GM19463 (cell line): ENCODE measurements around the gene COQ5.

Experiments used
- ATAC-seq: cut with Tn5 transposase; IDR thresholded peaks from one replicate; pipeline ENCODE4 v1.9.1; 2021; ENCODE audit warnings: mild to moderate bottlenecking, moderate library complexity; ENCODE audit not compliant: unreplicated experiment

The COQ5 gene

DNA sequence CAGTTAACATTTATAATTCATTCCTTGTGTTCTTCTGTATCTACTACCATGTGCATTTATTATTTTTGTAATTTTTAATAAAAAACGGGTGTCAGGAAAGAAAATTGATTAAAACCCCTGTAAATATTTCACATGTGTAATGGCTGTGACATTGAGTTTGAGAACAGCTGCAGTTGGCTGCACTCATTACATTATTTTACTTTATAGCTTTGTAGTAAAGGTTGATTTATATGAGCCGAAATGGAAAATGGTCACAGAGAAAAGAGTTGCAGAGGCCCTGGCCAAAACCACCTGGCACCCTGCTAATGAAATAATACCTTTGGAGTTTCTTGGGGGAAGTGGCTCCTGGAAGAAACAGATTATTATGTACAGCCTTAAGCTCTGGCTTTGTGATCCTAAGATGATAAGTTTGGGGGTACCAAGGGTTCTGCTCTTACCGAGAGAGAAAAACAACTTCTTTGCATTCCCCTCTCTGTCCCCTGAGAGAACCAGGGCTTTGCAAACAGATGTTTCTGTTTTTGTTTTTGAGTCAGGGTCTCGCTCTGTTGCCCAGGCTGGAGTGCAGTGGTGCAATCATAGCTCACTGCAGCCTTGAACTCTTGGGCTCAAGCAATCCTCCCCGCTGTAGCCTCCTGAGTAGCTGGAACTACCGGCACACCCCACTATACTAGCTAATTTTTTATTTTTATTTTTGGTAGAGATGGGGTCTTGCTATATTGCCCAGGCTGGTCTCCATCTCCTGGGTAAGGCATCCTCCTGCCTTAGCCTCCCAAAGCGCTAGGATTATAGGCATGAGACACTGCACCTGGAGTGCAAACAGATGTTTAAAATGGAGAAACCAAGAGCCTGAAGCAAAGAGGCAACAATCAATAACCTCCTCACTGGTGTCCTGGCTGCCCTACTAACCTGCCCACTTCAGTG lies 42.7 kb downstream of the COQ5 start:
- ATAC-seq: no peak

DNA sequence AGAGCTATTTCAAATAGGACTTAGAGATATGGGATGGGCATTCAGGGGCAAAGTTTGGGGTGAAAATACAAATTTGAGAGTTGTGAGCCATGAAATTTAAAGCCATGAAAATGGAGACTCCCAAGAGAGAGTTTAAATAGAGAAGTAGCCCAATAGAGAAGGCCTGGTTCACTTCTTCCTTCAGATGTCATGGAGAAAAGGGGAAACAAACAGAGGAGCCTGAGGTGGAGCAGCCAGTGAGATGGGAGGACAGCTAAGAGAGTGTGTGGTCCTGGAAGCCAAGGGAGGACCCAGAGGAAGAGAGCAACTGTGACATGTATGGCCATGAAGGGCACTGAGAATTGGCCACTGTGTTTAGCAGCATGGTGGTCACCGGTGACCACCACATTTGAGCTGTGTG lies 45.3 kb downstream of the COQ5 start:
- no peak for ATAC-seq

DNA sequence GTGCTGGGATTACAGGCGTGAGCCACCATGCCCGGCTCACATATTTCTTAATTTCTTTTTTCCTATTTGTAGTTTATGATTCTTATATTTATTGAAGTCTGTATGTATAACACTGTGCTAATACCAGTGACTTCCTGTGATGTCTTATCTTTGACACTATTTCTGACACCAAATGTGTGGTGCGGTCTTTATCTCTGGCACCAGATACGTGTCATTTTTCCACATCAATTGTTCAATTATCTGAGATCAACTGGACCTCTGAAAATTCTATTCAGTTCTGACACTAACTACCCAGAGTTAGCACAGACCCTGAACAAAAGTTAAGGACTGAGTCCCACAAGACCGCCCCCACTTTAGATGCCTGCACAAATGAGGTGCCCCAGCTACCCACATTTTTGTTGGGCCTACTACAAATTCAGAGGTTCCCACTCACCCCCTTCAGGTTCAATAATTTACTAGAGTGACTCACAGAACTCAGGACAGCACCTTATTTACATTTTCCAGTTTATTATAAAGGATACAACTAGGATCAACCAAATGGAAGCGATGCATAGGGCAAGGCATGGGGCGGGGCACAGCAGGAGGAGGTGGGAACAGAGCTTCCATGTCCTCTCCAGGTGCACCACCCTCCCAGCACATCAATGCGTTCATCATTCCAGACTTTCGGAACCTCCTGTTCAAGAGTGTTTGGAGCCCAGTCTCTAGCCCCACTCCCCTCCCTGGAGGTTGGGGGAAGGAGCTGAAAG lies 47.8 kb downstream of the COQ5 start:
- no peak for ATAC-seq

DNA sequence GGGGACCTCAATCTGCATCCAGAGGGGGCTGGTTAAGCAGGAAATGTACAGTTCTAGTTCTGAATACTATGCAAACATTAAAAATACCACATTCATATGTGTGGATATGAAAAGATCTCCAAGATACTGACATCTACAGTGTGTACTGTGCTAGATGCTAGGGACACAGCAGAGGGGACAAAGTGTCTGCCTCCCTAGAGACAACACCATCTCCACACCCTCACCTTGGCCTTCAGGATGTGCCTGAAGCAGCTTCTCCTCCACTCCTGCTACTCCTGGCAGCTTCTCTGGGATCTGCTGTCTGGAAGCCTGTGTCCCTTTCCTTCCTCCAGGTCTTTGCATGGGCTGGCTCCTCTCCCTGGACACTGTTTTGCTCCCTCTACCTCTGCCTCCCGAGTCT lies 48.7 kb downstream of the COQ5 start:
- ATAC-seq: no peak

DNA sequence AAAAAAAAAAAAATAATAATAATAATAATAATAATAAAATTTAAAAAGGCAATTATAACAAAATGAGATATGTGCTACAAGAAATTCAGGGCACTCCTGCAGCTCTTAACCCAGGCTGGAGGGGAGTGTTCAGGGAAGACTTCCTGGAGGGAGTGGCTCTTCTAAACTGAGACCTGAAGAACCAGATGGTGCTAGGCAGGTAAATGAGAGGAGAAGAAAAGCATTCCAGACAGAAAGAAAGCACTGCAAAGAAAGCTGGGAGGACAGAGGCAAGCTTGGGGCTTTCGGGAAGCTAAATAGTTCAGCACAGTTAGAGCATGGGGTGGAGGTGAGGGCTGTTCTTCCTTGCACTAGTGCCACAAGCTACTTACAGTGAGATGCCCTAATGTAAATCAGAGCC lies 49.5 kb downstream of the COQ5 start:
- ATAC-seq: no peak

DNA sequence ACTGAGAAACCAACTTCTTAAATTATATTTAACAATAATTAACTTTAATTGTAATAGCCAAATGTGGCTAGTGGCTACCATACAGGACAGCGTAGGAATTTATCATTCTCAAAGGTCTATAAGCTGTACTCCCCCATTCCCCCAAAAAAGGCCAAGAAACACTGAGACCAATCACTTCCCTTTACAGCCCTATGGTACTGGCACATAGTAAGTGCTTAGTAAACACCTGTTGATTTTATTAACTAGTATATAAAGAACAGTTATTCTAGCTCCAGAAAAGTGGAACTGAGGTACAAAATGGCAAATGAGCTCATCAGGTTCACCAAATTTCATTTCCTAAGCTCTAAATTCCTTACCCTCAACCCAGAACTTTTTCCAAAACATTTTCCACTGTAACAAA lies 53.3 kb downstream of the COQ5 start:
- ATAC-seq: no peak

DNA sequence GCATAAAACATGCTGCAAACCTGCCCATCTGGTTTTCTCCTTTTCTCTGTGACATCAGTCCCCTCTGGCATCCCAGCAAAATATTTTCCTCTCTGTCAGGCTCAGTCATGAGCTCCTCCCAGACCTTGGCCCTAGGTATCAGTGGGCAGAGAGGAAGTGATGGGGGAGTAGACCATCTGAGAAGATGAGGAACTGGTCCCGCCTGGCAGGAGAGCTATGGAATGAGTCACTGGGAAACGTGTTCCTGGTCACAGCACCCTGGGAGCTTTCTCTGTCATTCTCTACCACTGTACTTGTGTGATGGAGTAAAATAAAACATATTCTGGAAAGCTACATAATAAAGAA lies 54.4 kb downstream of the COQ5 start:
- no peak for ATAC-seq

DNA sequence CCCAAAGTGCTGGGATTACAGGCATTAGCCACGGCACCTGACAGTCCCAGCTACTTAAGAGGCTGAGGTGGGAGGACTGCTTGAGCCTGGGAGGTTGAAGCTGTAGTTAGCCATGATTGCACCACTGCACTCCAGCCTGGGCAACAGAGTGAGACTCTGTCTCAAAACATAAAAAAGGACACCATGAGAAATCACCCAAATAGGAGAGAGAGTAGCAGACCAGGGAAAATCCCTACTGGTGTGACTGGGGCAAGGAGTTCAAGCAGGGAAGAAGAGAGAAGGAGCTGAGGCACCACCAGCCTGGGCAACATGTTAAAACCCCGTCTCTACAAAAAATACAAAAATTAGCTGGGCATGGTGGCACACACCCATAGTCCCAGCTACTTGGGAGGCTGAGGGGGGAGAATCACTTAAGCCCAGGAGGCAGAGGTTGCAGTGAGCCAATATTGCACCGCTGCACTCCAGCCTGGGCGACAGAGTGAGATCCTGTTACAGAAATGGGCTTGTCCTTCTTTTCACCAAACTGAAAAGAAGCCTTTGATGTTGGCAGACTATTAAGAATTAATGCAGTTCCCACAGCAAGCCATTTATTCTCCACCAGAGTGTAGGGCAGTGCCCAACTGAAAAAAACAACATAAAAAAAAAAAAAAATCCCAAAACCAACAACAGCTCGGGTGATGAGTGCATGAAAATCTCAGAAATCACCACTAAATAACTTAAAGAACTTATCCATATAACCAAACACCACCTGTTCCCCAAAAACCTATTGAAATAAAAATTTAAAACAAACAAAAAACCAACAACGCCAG lies 54.9 kb downstream of the COQ5 start:
- ATAC-seq: no peak

DNA sequence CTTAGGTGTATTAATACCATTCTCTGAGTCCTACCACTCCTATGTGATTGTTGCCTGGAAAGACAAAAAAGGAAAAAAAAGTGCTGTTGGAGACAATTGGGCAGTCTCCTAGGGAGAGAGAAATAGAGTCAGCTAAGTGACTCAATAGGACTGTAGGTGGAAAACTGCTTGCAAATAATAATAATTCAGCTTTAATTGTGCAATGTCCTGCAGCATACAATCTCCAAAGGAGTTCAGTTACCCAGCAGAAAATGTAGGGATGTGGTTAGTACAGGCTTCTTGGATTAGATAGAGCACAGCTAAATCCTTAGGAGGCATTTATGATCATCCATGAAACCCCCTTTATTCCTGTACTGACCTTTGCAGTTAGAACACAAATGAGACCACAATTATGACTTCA lies 56.4 kb downstream of the COQ5 start:
- no peak for ATAC-seq

DNA sequence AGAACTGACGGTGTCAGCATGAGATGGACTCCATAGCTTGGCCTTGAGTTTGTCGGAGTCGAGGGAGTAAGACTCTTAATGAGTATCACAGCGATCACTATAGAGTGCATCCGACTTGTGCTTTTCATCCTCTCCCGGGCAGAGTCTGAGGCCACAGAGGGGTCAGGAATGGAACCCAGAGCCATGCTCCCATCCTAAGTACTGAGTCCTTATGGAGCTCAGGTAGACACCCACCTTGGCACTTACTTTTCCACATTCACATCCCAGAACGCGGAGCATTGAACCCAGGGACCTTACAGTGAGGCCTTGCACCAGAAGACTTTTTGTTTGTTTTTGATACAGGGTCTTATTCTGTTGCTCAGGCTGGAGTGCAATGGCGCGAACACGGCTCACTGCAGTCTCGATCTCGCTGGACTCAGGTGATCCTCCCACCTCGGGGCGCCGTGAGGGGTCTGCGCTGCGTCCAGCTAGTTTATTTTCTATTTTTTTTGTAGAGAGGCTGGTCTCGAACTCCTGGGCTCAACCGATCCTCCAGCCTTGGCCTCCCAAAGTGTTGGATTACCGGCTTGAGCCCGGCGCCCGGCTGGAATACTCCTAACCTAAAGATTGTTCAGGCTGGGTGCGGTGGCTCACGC lies 58.7 kb downstream of the COQ5 start:
- ATAC-seq: no peak

DNA sequence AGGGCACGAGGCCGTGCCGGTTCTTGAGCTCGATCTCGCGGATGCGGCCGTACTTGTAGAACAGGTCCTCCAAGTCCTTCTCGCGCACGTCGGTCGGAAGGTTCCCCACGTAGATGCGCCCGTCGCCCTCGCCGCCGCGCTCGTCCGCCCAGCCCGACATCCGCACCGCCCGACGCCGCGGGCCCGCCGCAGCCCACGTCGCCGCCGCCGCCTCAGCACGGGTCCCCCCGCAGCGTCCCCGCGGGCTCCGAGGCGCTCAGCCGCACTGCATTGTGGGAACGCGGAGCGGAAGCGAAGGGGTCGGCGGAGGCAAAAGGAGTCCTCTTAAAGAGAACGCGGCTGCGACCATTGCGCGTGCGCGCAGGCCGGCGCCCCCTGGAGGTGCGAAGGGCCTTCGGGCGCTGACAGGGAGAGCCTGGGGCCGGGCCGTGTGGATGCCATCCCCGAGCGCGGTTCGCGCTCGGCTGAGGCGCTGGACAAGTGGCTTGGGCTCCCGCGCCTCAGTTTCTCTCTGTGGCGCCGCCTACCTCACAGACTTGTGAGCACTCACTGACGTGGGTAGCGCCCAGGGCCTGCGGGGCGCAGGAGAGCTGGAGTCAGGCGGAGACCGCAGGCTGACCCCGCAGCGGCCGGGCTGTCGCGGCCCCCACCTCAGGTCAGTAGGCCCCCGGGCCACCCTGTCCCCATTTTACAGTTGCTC lies 59.4 kb downstream of the COQ5 start, which contains the start of gene SRSF9:
TSS of gene SRSF9 (minus strand) at position 299 of the 700 bp plus-strand sequence. CDS start at position 160, 139 bp downstream.
- peak; percentile 86 for ATAC-seq

DNA sequence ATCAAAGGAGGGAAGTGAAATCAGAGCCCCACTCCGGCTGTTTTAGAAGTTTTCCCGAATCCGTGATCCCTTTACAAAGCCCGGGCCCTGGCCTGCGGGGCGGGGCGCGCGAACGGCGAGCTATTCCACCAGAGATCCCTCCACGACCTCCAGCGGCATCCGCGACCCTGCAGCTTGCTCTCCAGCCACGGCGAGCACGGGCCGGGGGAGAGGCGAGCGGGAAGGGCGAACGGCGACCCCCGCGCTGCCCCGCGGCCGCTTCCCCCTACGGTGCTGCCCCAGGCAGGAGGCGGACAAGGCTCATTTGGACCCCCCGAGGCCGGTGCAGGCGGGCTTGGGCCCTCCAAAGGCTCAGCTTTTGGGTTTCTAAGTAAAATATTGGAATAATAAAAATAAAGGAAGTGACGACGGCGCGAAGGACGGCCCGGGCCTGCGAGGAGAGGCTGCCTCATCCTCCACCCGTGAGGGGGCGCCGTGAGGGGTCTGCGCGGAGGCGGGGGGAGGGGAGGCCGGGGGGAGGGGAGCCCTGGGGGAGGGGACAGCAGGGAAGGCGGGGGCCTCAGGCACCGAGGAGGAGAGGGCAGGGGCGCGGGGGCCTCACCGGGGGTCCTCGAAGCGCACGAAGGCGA lies 60.0 kb downstream of the COQ5 start:
- peak; percentile 20 for ATAC-seq

DNA sequence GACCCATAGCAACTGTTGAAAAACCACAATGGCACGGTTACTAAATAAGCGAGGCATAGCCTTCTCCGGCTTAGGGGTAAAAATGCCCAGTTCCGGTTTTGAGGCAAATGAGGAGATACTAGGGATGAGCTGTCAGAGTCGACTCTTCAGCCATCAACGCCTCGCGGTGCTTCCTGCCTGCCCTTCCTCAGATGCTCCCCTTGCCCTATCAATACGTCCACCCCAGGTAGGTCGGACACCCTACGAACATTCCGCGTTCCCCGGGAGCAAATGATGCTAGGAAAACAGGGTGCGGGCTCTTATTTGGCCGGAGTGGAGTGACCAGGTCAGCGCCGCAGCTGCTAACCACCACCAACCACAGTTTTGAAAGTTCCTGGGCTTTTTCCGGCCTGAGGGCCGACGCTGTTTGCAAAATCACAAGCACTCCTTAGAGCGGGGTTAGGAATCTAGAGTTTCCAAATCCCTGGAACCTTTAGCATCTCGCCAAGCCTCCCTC lies 60.6 kb downstream of the COQ5 start:
- ATAC-seq: no peak

DNA sequence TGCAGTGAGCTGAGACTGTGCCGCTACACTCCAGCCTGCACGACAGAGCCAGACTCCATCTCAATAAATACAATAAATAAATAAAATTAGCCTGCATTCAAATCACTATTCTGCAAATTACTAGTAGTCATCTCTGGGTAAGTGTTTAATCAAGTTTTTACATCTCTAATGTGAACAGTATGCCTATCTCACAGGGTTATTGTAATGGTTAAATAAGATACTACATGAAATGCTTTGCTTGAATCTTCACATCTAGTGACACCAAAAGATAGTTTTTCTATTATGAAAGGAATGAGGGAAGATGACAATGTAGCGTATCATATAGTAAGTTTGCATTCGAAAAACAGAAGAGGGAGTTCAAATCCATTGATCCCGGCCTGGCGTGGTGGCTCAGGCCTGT lies 61.5 kb downstream of the COQ5 start:
- no peak for ATAC-seq

DNA sequence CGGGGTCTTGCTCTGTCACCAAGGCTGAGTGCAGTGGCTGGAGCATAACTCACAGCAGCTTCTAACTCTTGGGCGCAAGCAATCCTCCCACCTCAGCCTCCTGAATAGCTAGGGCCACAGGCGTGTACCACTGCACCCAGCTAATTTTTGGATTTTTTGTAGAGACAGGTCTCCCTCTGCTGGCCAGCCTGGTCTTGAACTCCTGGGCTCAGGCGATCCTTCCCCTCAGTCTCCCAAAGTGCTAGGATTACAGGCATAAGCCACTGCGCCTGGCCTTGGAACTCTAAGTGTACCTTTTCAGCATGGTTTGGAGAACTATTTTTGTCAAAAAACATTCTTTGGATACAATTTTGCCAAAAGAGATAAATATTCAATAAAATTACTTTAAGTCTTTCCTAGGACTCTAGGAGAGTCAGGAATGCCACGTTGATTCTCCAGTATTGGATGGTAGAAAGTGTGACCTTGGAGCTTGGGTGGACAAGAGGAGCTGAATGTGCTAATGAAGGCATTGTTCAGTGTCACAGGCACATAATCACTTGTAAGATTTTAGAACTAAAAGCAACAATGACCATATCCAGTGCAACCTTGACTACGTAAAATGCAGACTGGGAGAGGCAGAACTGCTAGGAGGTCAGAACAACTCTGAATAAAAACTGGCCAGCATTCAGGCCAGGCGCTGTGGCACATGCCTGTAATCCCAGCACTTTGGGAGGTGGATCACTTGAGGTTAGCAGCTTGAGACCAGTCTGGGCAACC lies 62.2 kb downstream of the COQ5 start:
- ATAC-seq: no peak

DNA sequence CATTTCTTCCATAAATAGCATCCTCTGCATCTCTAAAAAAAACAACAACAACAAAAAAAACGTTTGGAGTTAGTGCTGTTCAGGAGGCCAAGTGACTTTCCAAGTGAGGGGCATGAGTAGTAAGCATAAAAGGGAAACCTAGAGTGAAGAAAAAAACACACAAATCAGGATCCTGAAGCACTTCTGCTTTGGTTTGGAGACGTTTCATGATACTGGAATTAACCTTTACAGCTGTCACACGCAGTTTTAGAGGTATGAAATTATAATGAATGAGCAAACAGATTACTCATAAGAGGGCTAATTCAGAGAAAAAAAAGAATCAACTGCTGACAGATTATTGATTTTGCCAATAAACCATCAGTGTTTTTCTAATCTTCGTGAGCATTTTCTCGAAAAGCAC lies 63.2 kb downstream of the COQ5 start:
- no peak for ATAC-seq

DNA sequence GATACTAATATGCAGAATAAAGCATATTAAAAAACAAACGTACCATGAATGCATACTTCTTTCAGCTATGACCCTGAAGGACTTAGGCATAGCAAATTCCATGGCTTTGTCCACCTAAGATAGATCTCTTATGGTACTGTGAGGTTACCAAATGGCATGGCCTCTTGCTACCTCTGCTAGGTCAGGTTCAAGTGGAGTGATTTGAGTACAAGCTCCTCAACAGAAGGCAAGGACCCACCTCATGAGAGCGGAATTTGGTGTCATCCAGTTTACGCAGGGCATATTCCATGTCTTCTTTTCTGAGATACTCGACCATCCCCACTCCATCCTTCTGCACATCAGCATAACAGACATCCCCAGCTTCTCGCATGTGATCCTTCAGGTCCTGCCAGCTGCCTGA lies 65.2 kb downstream of the COQ5 start:
- ATAC-seq: no peak

DNA sequence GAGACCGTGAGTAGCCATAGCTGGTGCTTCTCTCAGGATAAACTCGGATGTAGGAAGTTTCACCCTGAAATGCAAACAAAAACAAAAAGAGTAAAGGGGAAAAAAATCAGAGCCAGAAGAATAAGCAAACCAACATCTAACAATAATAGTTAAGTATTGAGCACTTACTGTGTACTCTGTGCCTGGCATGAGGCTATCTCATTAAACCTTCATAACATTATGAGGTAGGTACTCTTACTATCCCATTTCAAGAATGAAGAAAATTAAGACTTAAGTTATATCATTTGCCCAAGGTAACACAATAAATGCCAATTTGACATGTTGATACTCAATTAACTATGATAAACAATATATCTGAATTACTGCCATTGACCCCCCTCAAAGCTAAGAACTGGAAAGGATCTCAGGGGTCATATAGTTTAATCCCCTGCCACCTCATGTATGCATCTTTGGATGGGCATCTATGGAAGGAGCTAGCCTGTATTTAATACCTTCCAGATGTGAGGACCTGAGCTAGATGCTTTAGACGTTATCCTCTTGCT lies 66.8 kb downstream of the COQ5 start:
- ATAC-seq: no peak

DNA sequence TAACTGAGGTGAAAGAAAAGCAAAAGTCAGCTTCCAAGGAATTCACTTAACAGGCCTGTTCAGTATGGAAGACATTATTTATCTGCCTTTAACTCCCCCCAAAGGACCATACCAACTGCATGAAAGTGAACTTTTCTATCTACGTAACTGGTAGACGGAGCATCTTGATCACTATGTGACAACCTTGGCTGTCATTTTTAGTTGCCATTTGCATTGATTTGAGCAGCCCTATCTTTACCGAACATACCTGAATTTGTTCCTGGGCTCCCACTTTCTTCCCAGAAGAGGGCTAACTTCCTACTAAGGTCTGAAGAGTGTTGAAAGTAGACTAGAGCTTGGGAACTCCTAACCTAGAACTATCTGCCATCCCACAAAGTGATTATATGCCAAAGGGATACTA lies 68.8 kb downstream of the COQ5 start:
- ATAC-seq: no peak
